Osteoblast (primary cell): ENCODE results near the gene MCM5. TPM values are rescaled to one million over a fixed set of nuclear protein-coding genes. Genes with fewer than 3 reads are reported as not detected.

Experiments
- DNase-seq: peaks from one replicate; pipeline ENCODE4 v3.0.0; 2011; ENCODE audit warnings: low spot score, mixed read lengths; ENCODE audit not compliant: insufficient read length; ENCODE audit errors: missing footprints
- H2AFZ ChIP-seq: 2 replicates; pipeline ENCODE4 v1.6.0; 2011; ENCODE audit warnings: mild to moderate bottlenecking, low read length
- H3K27ac ChIP-seq: 2 replicates; pipeline ENCODE4 v1.5.1; 2011; ENCODE audit warnings: mild to moderate bottlenecking, low read depth, low read length, moderate library complexity
- H3K27me3 ChIP-seq: 2 replicates; pipeline ENCODE4 v1.6.0; 2012; ENCODE audit warnings: mild to moderate bottlenecking, control low read depth, inconsistent platforms, low read length, moderate library complexity; ENCODE audit not compliant: insufficient read depth
- H3K36me3 ChIP-seq: 2 replicates; pipeline ENCODE4 v1.5.1; 2011; ENCODE audit warnings: mild to moderate bottlenecking, low read length, control low read depth, moderate library complexity; ENCODE audit not compliant: insufficient read depth
- H3K4me1 ChIP-seq: 2 replicates; pipeline ENCODE4 v1.5.1; 2011; ENCODE audit warnings: mild to moderate bottlenecking, low read length, control low read depth, moderate library complexity; ENCODE audit not compliant: insufficient read depth
- H3K4me2 ChIP-seq: 2 replicates; pipeline ENCODE4 v1.6.0; 2011; ENCODE audit warnings: mild to moderate bottlenecking, low read length; ENCODE audit not compliant: insufficient read depth
- H3K4me3 ChIP-seq: fragments of 200-600 bp; sonication (generic); 3 replicates; pipeline ENCODE4 v1.5.1; 2012; ENCODE audit warnings: mild to moderate bottlenecking, low read length, inconsistent platforms; ENCODE audit not compliant: insufficient read depth
- H3K79me2 ChIP-seq: 2 replicates; pipeline ENCODE4 v1.6.0; 2012; ENCODE audit warnings: mild to moderate bottlenecking, low read length, control low read depth, inconsistent platforms; ENCODE audit not compliant: insufficient read depth
- H3K9me3 ChIP-seq: 2 replicates; pipeline ENCODE4 v1.5.1; 2011; ENCODE audit warnings: low read depth, low read length, control low read depth
- H4K20me1 ChIP-seq: 2 replicates; pipeline ENCODE4 v1.6.0; 2012; ENCODE audit warnings: mild to moderate bottlenecking, low read length, control low read depth; ENCODE audit not compliant: insufficient read depth
- CTCF ChIP-seq: IDR thresholded peaks from 2 replicates; pipeline ENCODE4 v1.5.1; 2011; ENCODE audit warnings: mild to moderate bottlenecking, low read depth, low read length, moderate library complexity; ENCODE audit errors: extremely low read depth
- total RNA-seq: library from RNA; depleted of rRNA; stranded (reverse); fragments of >200 nt; gene quantifications from 2 replicates; pipeline ENCODE4 v1.2.3, GENCODE V29; 2012

MCM5 gene
- total RNA-seq, 1 donor = 12.7 TPM

- Histone ChIP-seq H3K27me3 (no peaks in the 10 kb centered on the region), H3K36me3 (peaks cover 29% of the 10 kb centered on the region), H3K4me2 (no peak overlapping the region), H3K27ac (no peak overlapping the region), H4K20me1 (no peaks in the 10 kb centered on the region), H3K4me1 (no peaks in the 10 kb centered on the region), H3K4me3 (no peak overlapping the region), H3K79me2 (no peaks in the 10 kb centered on the region), H2AFZ (no peak overlapping the region), H3K9me3 (no peaks in the 10 kb centered on the region)
- peak; percentile 61 for DNase-seq
- no peak for TF ChIP-seq CTCF
Observed at GRCh38 chr22:35409783-35410662, 10.1 kb downstream of the MCM5 start.

- Histone ChIP-seq H3K27ac (no peak overlapping the region), H3K9me3 (no peaks in the 10 kb centered on the region), H3K79me2 (no peaks in the 10 kb centered on the region), H4K20me1 (no peaks in the 10 kb centered on the region), H3K27me3 (no peaks in the 10 kb centered on the region), H3K4me3 (no peak overlapping the region), H2AFZ (no peak overlapping the region), H3K4me1 (no peaks in the 10 kb centered on the region), H3K4me2 (no peak overlapping the region), H3K36me3 (peaks cover 30% of the 10 kb centered on the region)
- DNase-seq = no peak
- TF ChIP-seq CTCF = no peak
Observed at GRCh38 chr22:35410663-35411034, 10.7 kb downstream of the MCM5 start.

- H3K9me3 ChIP-seq = no peaks in the 10 kb centered on the region
- no peak overlapping the region for H2AFZ ChIP-seq
- no peak overlapping the region for H3K4me2 ChIP-seq
- H3K4me3 ChIP-seq = no peak overlapping the region
- H4K20me1 ChIP-seq = no peaks in the 10 kb centered on the region
- no peaks in the 10 kb centered on the region for H3K27me3 ChIP-seq
- H3K36me3 ChIP-seq = peaks cover 34% of the 10 kb centered on the region
- peak; percentile 46 for DNase-seq
- no peak for TF ChIP-seq CTCF
- no peaks in the 10 kb centered on the region for H3K4me1 ChIP-seq
- no peaks in the 10 kb centered on the region for H3K79me2 ChIP-seq
- no peak overlapping the region for H3K27ac ChIP-seq
Observed at GRCh38 chr22:35411102-35411501, 11.2 kb downstream of the MCM5 start.

- H4K20me1 ChIP-seq = no peaks in the 10 kb centered on the region
- no peaks in the 10 kb centered on the region for H3K79me2 ChIP-seq
- no peak overlapping the region for H3K4me2 ChIP-seq
- H3K27ac ChIP-seq = no peak overlapping the region
- no peak overlapping the region for H3K4me3 ChIP-seq
- DNase-seq = no peak
- H3K36me3 ChIP-seq = peaks cover 26% of the 10 kb centered on the region
- H3K27me3 ChIP-seq = no peaks in the 10 kb centered on the region
- no peak overlapping the region for H2AFZ ChIP-seq
- no peaks in the 10 kb centered on the region for H3K9me3 ChIP-seq
- H3K4me1 ChIP-seq = peaks cover 3% of the 10 kb centered on the region
- no peak for TF ChIP-seq CTCF
Observed at GRCh38 chr22:35413624-35414023, 13.7 kb downstream of the MCM5 start.
